Activated CD4-positive, alpha-beta T cell treated with anti-CD3 and anti-CD28 coated beads, Interleukin-2, amount 10 ng/mL, durations not matched to agents 24 days and 14 days (primary cell): ENCODE results near the gene LTBP2. TPM values are rescaled to one million over a fixed set of nuclear protein-coding genes. Genes with fewer than 3 reads are reported as not detected.

Source experiments
- DNase-seq: peaks from one replicate; pipeline ENCODE4 v3.0.0; 2022
- H3K27ac Mint-ChIP-seq: one replicate; pipeline ENCODE4 v1.8.0; 2022; ENCODE audit warnings: mild to moderate bottlenecking, mixed read lengths
- H3K27me3 Mint-ChIP-seq: one replicate; pipeline ENCODE4 v1.8.0; 2022; ENCODE audit warnings: mixed read lengths
- H3K36me3 Mint-ChIP-seq: one replicate; pipeline ENCODE4 v1.8.0; 2022; ENCODE audit warnings: low read depth, mild to moderate bottlenecking, mixed read lengths
- H3K4me1 Mint-ChIP-seq: one replicate; pipeline ENCODE4 v1.8.0; 2021; ENCODE audit warnings: mixed read lengths
- H3K4me3 Mint-ChIP-seq: one replicate; pipeline ENCODE4 v1.8.0; 2022; ENCODE audit warnings: mild to moderate bottlenecking, moderate library complexity, mixed read lengths
- H3K9me3 Mint-ChIP-seq: one replicate; pipeline ENCODE4 v1.8.0; 2021; ENCODE audit warnings: mixed read lengths
- intact Hi-C: fragments of 100-400 bp; cut with micrococcal nuclease; formaldehyde crosslinking; loops from one replicate; pipeline ENCODE4 v1.15.1; 2023
- total RNA-seq: library from RNA; stranded (reverse); gene quantifications from 2 replicates; pipeline ENCODE4 v1.2.3, GENCODE V29; 2022

The LTBP2 gene
- total RNA-seq, 1 donor from 2014 or later, result 0.05 TPM

DNA sequence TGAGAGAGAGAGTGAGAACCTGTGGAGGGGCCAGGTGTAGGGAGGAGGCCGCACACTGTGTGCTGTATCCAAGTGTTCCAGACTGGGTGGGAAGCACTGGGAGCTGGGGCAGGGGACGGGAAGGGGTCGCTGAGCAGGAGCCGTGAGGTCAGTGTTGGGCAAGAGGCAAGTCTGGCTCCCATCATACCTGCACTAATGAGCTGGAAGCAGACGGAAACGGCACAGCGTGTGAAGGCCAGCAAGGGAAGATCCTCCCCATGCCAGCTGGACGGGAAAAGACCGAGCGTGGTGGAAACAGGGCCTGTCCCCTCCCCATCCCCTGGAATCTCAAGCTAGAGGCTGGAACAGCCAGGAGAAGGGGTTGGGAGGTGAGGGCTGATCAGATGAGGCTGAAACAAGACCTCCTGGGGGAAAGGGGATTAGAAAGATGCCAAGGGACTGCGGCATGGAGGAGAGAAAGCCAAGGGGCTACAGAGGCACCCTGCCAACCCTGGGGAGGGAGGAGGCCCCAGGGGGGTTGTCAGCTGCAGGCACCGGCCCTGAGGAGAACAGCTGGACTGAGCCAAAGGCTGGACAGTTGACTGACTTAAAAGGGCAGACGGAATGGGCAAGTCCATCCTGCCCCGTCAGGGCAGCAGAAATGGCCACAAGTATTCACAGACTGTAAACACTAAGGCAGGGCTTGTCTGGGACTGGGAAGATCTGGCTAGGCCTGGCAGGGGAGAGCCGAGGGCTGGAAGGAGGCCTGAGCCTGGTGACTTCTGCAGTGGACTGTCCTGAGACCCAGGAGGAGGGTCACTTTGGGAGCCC is 19.0 kb upstream of the LTBP2 start:
- no peak overlapping the region for H3K27ac Mint-ChIP-seq
- H3K4me1 Mint-ChIP-seq, result peaks cover 2% of the 10 kb centered on the region
- H3K36me3 Mint-ChIP-seq, result no peaks in the 10 kb centered on the region
- no peak overlapping the region for H3K4me3 Mint-ChIP-seq
- H3K27me3 Mint-ChIP-seq, result peaks cover 7% of the 10 kb centered on the region
- no peaks in the 10 kb centered on the region for H3K9me3 Mint-ChIP-seq
- no peak for DNase-seq
- intact Hi-C loops, result no loop called here

DNA sequence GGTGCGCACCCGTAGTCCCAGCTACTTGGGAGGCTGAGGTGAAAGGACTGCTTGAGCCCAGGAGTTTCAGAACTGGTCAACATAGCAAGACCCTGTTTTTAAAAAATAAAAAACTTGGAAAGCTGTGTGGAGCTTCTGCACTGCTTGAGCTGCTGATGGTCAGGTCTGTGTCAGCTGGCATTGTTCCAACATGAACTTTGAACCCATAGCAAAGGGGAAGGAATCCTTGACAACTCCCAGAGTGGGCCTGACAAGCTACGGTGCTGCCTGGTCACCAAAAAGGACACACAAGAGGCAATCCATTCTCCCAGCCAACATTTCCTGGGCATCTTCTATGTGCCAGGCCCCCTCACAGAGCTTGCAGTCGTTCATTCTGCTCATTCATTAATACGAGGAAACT is 16.4 kb upstream of the LTBP2 start:
- no peaks in the 10 kb centered on the region for H3K9me3 Mint-ChIP-seq

DNA sequence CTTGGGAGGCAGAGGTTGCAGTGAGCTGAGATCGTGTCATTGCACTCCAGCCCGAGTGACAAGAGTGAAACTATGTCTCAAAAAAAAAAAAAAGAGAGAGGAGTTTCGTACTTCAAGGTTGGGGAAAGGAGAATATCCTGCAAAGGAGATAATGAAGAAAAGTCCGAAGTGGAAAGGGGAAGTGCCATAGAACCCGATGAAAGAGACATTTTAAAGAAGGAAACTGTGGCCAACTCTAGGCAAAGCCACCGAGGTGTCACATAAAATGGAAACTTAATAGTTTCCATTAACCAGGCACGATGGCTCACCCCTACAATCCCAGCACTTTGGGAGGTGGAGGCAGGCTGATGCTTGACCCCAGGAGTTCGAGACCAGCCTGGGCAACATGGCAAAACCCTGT is 15.0 kb upstream of the LTBP2 start:
- H3K9me3 Mint-ChIP-seq, result no peaks in the 10 kb centered on the region
- peaks cover 2% of the 10 kb centered on the region for H3K4me1 Mint-ChIP-seq
- no peak for DNase-seq
- H3K27ac Mint-ChIP-seq, result no peak overlapping the region
- intact Hi-C loops, result no loop called here
- H3K27me3 Mint-ChIP-seq, result peaks cover 2% of the 10 kb centered on the region
- no peaks in the 10 kb centered on the region for H3K36me3 Mint-ChIP-seq
- no peak overlapping the region for H3K4me3 Mint-ChIP-seq

More for the DNA sequence above, 16.4 kb upstream of the LTBP2 start:
- H3K4me1 Mint-ChIP-seq, result peaks cover 2% of the 10 kb centered on the region
- no peak overlapping the region for H3K27ac Mint-ChIP-seq
- no peak for DNase-seq
- H3K4me3 Mint-ChIP-seq, result no peak overlapping the region
- H3K36me3 Mint-ChIP-seq, result no peaks in the 10 kb centered on the region
- peaks cover 2% of the 10 kb centered on the region for H3K27me3 Mint-ChIP-seq
- intact Hi-C loops, result no loop called here

DNA sequence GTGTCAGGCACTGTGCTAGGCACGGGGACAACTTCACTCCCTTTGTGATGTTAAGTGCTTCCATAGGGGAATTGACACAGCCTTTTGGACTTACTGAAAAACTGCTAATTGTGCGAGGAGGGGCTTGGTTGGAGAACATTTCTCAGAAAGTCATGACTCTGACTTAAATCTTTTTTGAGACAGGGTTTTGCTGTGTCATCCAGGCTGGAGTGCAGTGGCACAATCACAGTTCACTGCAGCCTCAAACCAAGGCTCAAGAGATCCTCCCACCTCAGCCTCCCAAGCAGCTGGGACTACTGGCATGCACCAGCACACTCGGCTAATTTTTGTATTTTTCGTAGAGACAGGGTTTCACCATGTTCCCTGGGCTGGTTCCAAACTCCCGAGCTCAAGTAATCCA is 10.2 kb upstream of the LTBP2 start:
- Mint-ChIP-seq H3K4me1 (peaks cover 40% of the 10 kb centered on the region), H3K27me3 (peaks cover 3% of the 10 kb centered on the region), H3K4me3 (no peak overlapping the region), H3K27ac (no peak overlapping the region), H3K9me3 (no peaks in the 10 kb centered on the region), H3K36me3 (peaks cover 1% of the 10 kb centered on the region)
- no peak for DNase-seq
- intact Hi-C loops, result no loop called here

DNA sequence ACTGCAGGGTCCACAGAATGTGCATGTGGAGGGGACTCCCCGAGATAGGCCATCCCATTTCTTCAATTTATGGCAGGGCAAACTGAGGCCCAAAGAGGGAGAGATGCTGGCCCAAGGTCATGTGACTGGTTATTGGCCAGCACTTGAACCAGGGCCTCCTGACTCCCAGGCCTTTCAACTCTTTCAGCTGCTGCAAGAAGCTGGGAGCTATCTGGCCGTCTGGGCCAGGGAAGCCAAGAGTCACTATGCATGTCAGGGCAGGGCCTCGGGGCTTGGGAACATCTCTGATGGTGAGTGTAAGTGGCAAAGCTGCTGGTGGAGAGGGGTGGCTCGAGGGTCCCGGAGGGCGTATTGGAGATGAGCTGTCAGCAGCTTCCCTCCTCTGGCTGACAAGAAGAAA is 9.5 kb upstream of the LTBP2 start:
- Mint-ChIP-seq H3K36me3 (peaks cover 1% of the 10 kb centered on the region), H3K4me3 (no peak overlapping the region), H3K4me1 (peaks cover 39% of the 10 kb centered on the region), H3K27ac (no peak overlapping the region), H3K27me3 (peaks cover 3% of the 10 kb centered on the region), H3K9me3 (no peaks in the 10 kb centered on the region)
- intact Hi-C loops, result no loop called here
- DNase-seq, result no peak

DNA sequence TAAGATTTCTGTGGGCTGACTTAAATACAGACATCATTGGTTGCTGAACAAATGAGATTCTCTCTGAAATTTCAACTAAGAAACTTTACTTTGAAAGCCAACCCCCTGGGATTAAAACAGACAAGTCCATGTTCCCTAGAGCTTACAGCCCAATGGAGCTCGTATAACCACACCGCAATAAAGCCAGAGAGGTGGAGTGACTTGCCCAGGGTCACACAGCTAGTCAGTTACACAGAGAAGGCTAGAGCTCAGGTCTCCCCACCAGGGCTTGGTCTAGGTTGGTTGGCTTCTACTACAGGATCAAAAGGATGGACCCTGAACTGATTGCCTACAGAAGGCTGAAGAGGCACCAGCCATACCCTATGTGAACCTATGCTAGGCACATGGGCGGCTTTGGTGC is 8.9 kb upstream of the LTBP2 start:
- Mint-ChIP-seq H3K27ac (no peak overlapping the region), H3K4me1 (peaks cover 43% of the 10 kb centered on the region), H3K27me3 (peaks cover 5% of the 10 kb centered on the region), H3K36me3 (peaks cover 1% of the 10 kb centered on the region), H3K9me3 (no peaks in the 10 kb centered on the region), H3K4me3 (no peak overlapping the region)
- no peak for DNase-seq
- intact Hi-C loops, result no loop called here

DNA sequence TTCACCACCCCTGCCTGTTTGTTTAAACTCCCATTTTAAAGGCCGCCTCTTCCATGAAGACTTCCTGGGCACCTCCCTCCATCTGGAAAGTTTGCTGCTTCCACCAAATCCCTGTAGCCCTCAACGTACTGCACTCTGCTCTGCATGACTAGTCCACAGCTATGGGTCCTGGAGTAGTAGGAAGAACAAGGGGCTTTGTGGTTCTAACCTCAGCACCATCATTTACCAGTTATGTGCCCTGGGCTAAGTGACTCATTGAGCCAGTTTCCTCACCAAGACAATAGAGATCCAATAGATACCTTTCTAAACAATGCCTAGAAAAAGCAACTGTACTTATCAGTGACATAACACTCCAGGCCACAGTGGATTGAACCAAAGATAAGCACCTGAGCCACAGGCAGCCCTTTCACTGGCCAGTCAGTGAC is 8.5 kb upstream of the LTBP2 start:
- Mint-ChIP-seq H3K9me3 (no peaks in the 10 kb centered on the region), H3K4me1 (peaks cover 47% of the 10 kb centered on the region), H3K4me3 (peak overlapping the region; percentile 52), H3K27ac (peak overlapping the region; percentile 54), H3K36me3 (peaks cover 1% of the 10 kb centered on the region), H3K27me3 (peaks cover 9% of the 10 kb centered on the region)
- peak; percentile 67 for DNase-seq
- intact Hi-C loops, result no loop called here

DNA sequence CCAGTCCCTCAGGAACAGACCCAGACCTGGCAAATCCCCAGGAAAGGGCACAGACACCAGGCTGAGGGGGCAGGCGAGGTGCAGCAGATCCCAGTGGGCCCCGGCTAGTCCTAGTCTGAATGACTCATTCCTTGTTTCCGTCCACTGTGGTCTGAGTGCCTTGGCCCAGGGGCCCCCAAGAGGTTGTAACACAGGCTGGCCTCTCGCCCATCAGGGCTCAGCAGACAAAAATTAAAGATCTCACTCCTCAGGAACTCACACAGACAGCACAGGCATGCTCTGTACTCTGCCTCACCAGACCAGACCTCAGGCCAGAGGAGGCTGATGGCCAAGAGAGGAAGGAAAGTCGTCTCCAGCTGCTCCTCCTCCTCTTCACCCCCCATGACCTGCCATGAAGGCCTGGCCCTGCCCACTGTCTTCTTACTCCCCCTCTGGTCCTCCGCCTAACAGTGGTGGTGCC is 7.7 kb upstream of the LTBP2 start:
- Mint-ChIP-seq H3K27ac (peak overlapping the region; percentile 17), H3K4me3 (peak overlapping the region; percentile 5), H3K9me3 (no peaks in the 10 kb centered on the region), H3K36me3 (peaks cover 1% of the 10 kb centered on the region), H3K27me3 (peaks cover 15% of the 10 kb centered on the region), H3K4me1 (peaks cover 52% of the 10 kb centered on the region)
- intact Hi-C loops, result loop anchor here (5.0 kb wide), 2 partner anchors 47 to 628 kb away; no protein-coding TSS in a partner anchor
- no peak for DNase-seq

DNA sequence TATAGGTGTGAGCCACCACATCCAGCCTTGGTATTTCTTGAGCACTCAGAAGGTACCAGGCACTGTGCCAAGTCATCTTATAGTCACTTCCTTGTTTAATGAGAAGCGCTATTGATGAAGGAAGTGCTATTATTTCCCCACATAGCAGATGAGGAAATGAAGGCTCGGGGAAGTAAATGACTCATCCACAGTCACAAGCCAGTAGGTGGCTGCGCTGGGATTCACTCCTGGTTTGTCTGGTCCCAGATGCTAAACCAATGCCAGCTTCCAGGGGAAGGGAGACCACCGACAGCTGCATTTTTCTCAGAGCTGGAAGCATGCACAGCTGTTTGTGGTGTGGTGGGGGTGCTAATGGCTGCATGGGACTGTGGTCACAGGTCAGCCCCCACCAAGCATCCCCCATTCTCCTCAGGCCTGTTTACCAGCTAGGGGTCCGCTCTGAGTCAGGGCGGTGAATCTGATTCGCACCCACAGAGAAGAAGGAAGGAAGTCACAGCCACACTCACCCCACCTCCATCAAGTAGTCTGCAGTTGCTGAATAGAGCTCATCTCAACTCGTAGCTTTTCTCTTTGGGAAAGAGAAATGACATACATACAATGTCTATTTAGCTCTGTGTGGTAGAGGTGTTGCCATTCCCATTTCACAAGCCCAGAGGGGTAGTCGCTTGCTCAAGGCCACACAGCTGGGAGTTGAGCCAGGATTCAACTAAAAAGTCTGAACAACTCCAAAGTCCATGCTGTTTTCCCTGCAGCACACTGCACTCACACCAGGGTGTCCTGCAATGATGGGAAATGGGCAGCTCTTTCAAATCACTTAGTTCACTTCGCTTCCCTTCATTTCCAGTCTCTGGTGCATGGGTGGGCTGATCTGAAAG is 6.3 kb upstream of the LTBP2 start:
- peak; percentile 83 for DNase-seq
- Mint-ChIP-seq H3K4me1 (peaks cover 57% of the 10 kb centered on the region), H3K27me3 (peaks cover 25% of the 10 kb centered on the region), H3K4me3 (peak overlapping the region; percentile 51), H3K27ac (peak overlapping the region; percentile 69), H3K36me3 (peaks cover 1% of the 10 kb centered on the region), H3K9me3 (no peaks in the 10 kb centered on the region)
- intact Hi-C loops, result loop anchor here (5.0 kb wide), 2 partner anchors 46 to 629 kb away; no protein-coding TSS in a partner anchor

DNA sequence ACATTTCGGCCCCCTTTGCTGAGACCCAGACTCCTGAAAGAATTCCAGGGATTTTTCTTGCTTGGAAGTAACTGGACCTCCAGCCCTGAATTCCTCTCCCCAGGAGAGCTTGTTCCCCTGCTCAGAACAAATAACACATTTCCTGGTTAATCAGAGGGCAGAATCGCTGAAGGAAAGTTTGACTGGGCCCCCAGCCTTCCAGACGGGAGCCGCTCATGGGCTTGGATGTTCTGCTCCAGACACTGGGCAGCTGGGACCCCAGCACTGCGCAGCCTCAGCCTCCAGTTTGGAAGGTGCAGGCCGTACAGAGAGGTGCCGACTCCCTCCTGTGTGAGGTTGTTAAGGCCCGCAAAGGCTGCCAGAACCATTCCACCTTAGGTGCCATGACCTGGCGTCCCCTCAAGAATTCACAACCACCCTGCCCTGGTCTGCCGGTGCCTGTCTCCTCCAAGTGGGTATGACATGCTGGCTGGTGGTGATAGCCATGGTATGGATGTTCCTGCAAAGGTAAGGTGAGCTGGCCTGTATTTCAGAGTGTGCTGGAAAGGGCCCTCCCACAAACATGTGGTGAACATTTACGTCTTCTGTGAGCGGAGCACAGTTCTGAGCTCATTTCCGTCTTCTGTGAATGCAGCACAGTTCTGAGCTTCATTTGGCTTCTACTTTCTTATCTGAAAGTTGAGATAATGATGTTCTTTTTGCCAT is 5.1 kb upstream of the LTBP2 start:
- H3K4me1 Mint-ChIP-seq, result peaks cover 57% of the 10 kb centered on the region
- no peaks in the 10 kb centered on the region for H3K9me3 Mint-ChIP-seq
- intact Hi-C loops, result loop anchor here (5.0 kb wide), 2 partner anchors 45 to 630 kb away; no protein-coding TSS in a partner anchor
- H3K27me3 Mint-ChIP-seq, result peaks cover 23% of the 10 kb centered on the region
- DNase-seq, result no peak
- H3K4me3 Mint-ChIP-seq, result no peak overlapping the region
- H3K36me3 Mint-ChIP-seq, result peaks cover 1% of the 10 kb centered on the region
- no peak overlapping the region for H3K27ac Mint-ChIP-seq

DNA sequence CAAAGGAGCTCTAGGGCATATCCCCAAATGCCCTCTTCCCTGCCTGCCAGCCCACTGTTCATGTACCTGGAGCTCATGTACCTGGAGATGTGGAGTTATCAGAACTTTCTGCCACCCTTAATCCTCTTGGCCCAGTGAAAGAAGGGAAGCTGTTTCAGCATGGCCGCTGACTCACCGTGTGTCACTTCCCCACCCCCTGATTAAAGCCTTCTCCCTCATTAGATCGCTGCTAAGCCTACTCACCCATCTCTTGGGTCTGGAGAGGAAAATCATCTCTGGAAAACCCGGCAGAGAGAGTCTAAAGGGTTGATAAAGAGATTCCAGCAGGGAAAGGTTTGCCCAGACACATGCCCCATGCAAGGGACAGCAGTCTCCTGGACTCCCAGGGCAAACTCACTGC is 4.5 kb upstream of the LTBP2 start:
- peaks cover 25% of the 10 kb centered on the region for H3K27me3 Mint-ChIP-seq
- intact Hi-C loops, result loop anchor here (5.0 kb wide), 2 partner anchors 44 to 631 kb away; no protein-coding TSS in a partner anchor

DNA sequence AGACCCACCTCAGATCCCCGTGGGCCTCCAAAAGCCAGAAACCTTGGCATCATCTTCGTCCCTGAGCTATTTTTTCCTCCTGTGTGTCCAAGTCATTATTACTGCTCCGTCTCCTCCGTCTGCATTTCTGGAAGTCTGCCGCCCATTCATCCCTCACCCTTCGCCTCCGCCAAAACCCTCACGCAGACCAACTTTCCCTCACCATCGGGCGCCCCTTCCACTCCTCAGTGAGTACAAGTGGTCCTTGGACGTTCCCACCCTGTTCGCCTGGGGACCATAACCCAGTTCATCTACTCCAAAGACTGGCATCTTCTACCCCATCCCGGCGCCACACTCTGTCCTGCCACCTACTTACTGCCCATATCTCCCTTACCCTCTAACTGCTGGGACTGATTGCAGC is 3.7 kb upstream of the LTBP2 start:
- DNase-seq, result no peak
- H3K27me3 Mint-ChIP-seq, result peaks cover 28% of the 10 kb centered on the region
- H3K4me1 Mint-ChIP-seq, result peaks cover 51% of the 10 kb centered on the region
- peaks cover 1% of the 10 kb centered on the region for H3K36me3 Mint-ChIP-seq
- no peaks in the 10 kb centered on the region for H3K9me3 Mint-ChIP-seq
- H3K27ac Mint-ChIP-seq, result no peak overlapping the region
- intact Hi-C loops, result loop anchor here (5.0 kb wide), 2 partner anchors 43 to 632 kb away; no protein-coding TSS in a partner anchor
- no peak overlapping the region for H3K4me3 Mint-ChIP-seq

More for the DNA sequence above, 4.5 kb upstream of the LTBP2 start:
- Mint-ChIP-seq H3K27ac (no peak overlapping the region), H3K9me3 (no peaks in the 10 kb centered on the region), H3K4me3 (no peak overlapping the region), H3K36me3 (peaks cover 1% of the 10 kb centered on the region), H3K4me1 (peaks cover 57% of the 10 kb centered on the region)
- no peak for DNase-seq
